Upper lobe of right lung (tissue), 1 donor: ENCODE measurements around the gene CCDC117. TPM values are rescaled to one million over a fixed set of nuclear protein-coding genes. Genes with fewer than 3 reads are reported as not detected.
A peak's percentile ranks its signal among the peaks of the same experiment; 100 is the strongest.

Experiments used
- ATAC-seq: fragments of 200-7000 bp; cut with Tn5 transposase; one replicate; pipeline ENCODE4 v1.9.1; 2020; ENCODE audit warnings: mild to moderate bottlenecking, moderate library complexity
- DNase-seq: peaks from one replicate; pipeline ENCODE4 v3.0.0-alpha.2; 2020
- H3K27ac ChIP-seq: fragments of 200-600 bp; one replicate; pipeline ENCODE4 v1.8.0; 2022
- H3K27me3 ChIP-seq: fragments of 200-600 bp; one replicate; pipeline ENCODE4 v1.8.0; 2022; ENCODE audit warnings: mild to moderate bottlenecking
- H3K36me3 ChIP-seq: fragments of 200-600 bp; one replicate; pipeline ENCODE4 v1.8.0; 2022
- H3K4me1 ChIP-seq: fragments of 200-600 bp; one replicate; pipeline ENCODE4 v1.8.0; 2022
- H3K4me3 ChIP-seq: fragments of 200-600 bp; one replicate; pipeline ENCODE4 v1.8.0; 2022; ENCODE audit warnings: mild to moderate bottlenecking
- H3K9me3 ChIP-seq: fragments of 200-600 bp; one replicate; pipeline ENCODE4 v1.8.0; 2022
- CTCF ChIP-seq: fragments of 200-600 bp; IDR thresholded peaks from one replicate; pipeline ENCODE4 v1.8.0; 2022; ENCODE audit warnings: antibody characterized with exemption
- intact Hi-C: fragments of 100-400 bp; cut with DNase I; formaldehyde crosslinking; loops from one replicate; pipeline ENCODE4 v1.11.0; 2022
- long read RNA-seq: library from polyadenylated mRNA; unstranded; transcript quantifications from one replicate; pipeline ENCODE4 v2.0.0, GENCODE V29; 2021
- total RNA-seq: library from RNA; stranded (reverse); fragmentation: NEBNext Ultra II Directional; extraction: Animal tissue kit (Norgen Biotek cat#: 25700); gene quantifications from one replicate; pipeline ENCODE4 v1.2.1, GENCODE V29; 2021
- donor health status: DM: no; HTN: yes; CAD: no; lungs with severe emphysema.

The CCDC117 gene
- total RNA-seq = 19.7 TPM
- long read RNA-seq, transcript CCDC117-201 (5 exons, 3,985 nt) = major isoform, 38 of 45 reads
- long read RNA-seq, partial matches to known transcripts = 1 of 45 reads
- long read RNA-seq, other reads (novel, unspliced or antisense) = 5 of 45 reads

GRCh38 chr22:28772633-28773460 is at the start of gene CCDC117:
Gene CCDC117 (plus strand): TSS chr22:28772695. CDS start chr22:28772850, 155 bp downstream.
- H3K27me3 ChIP-seq = no peaks in the 10 kb centered on the region
- peak within 1 kb of the TSS; percentile 95 for H3K27ac ChIP-seq
- peak; percentile 98 for DNase-seq
- peak; percentile 22 for TF ChIP-seq CTCF
- peaks cover 20% of the 10 kb centered on the region for H3K4me1 ChIP-seq
- intact Hi-C loops = no loop called here
- ATAC-seq = peak; percentile 98
- H3K4me3 ChIP-seq = peak within 1 kb of the TSS; percentile 88
- no peaks in the 10 kb centered on the region for H3K9me3 ChIP-seq
- peaks cover 27% of the 10 kb centered on the region for H3K36me3 ChIP-seq

- no peak for ATAC-seq
- no peak for TF ChIP-seq CTCF
- intact Hi-C loops = no loop called here
- H3K4me3 ChIP-seq = no peak overlapping the region
- no peaks in the 10 kb centered on the region for H3K4me1 ChIP-seq
- no peaks in the 10 kb centered on the region for H3K36me3 ChIP-seq
- H3K27ac ChIP-seq = no peak overlapping the region
- H3K9me3 ChIP-seq = no peaks in the 10 kb centered on the region
- H3K27me3 ChIP-seq = no peaks in the 10 kb centered on the region
- DNase-seq = no peak
These were observed 44.5 kb upstream of the CCDC117 start for GRCh38 chr22:28728002-28728401.

GRCh38 chr22:28728621-28729313 is 43.7 kb upstream of the CCDC117 start:
- intact Hi-C loops = no loop called here
- Histone ChIP-seq H3K4me1 (no peaks in the 10 kb centered on the region), H3K9me3 (no peaks in the 10 kb centered on the region), H3K27me3 (no peaks in the 10 kb centered on the region), H3K4me3 (no peak overlapping the region), H3K27ac (no peak overlapping the region), H3K36me3 (no peaks in the 10 kb centered on the region)
- DNase-seq = no peak
- ATAC-seq = no peak
- no peak for TF ChIP-seq CTCF

GRCh38 chr22:28730179-28730578 is 42.3 kb upstream of the CCDC117 start:
- intact Hi-C loops = no loop called here
- Histone ChIP-seq H3K4me3 (no peak overlapping the region), H3K36me3 (no peaks in the 10 kb centered on the region), H3K4me1 (no peaks in the 10 kb centered on the region), H3K9me3 (no peaks in the 10 kb centered on the region), H3K27ac (no peak overlapping the region), H3K27me3 (no peaks in the 10 kb centered on the region)
- DNase-seq = no peak
- TF ChIP-seq CTCF = no peak
- ATAC-seq = no peak

- intact Hi-C loops = no loop called here
- DNase-seq (no peak), ATAC-seq (peak; percentile 71)
- Histone ChIP-seq H3K4me3 (no peak overlapping the region), H3K27ac (no peak overlapping the region), H3K9me3 (no peaks in the 10 kb centered on the region), H3K4me1 (no peaks in the 10 kb centered on the region), H3K36me3 (no peaks in the 10 kb centered on the region), H3K27me3 (no peaks in the 10 kb centered on the region)
- TF ChIP-seq CTCF = no peak
These were observed 38.1 kb upstream of the CCDC117 start for GRCh38 chr22:28734393-28734792.
